Pulmonary artery endothelial cell (primary cell): ENCODE data around the gene ARL6. TPM values are rescaled to one million over a fixed set of nuclear protein-coding genes. Genes with fewer than 3 reads are reported as not detected.

ENCODE experiments used
- DNase-seq: peaks from one replicate; pipeline ENCODE4 v3.0.0-alpha.2; 2011; ENCODE audit warnings: low read depth, low spot score
- total RNA-seq: library from RNA; depleted of rRNA; stranded (reverse); fragments of >200 nt; gene quantifications from 2 replicates; pipeline ENCODE4 v1.2.3, GENCODE V29; 2014

ARL6 gene, protein sequence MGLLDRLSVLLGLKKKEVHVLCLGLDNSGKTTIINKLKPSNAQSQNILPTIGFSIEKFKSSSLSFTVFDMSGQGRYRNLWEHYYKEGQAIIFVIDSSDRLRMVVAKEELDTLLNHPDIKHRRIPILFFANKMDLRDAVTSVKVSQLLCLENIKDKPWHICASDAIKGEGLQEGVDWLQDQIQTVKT
- 7.0 and 9.9 TPM in 2 replicates for total RNA-seq

DNA sequence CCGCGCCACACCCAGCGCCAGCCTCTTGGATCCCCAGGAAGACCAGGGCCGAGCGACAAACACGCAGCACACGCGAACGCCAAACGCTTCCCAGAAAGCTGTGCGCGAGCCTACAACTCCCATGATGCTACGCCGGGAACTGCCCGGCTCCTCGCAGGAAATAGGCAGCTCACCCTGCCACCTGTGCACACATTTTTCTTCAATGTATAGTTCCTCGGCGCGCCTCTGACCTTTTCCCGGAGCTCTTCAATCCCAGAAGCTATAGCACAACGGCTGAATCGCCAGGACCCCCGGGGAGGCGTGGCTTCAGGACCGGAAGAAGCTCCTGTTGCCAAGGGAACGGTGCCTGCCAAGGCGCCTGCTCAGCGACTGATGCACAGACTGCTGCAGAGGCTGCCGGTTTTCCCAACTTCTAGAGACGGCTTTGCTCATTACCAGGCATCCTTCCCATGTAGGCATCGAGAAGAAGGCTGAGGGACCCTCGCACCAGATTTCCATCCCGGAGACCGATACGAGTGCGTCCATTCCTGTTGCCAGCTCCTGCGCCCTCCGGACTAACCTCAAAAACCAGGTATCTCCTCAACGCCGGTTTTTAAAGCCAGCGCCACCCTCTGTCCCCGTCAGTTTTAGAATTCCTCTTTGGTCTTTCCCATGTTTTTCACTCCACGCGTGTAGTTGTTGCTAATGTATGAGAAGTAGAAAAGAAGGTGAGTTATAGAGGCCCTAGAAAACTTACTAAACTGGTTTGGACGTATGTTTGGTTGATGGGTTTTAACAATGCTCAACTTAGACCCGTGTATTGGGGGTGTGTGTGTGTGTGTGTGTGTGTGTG lies at the start of gene ARL6:
Gene ARL6, plus strand, starts transcription at position 352 of the 832 bp plus-strand sequence. CDS start 3,350 bp downstream, outside the sequence.
- DNase-seq = peak; percentile 24

DNA sequence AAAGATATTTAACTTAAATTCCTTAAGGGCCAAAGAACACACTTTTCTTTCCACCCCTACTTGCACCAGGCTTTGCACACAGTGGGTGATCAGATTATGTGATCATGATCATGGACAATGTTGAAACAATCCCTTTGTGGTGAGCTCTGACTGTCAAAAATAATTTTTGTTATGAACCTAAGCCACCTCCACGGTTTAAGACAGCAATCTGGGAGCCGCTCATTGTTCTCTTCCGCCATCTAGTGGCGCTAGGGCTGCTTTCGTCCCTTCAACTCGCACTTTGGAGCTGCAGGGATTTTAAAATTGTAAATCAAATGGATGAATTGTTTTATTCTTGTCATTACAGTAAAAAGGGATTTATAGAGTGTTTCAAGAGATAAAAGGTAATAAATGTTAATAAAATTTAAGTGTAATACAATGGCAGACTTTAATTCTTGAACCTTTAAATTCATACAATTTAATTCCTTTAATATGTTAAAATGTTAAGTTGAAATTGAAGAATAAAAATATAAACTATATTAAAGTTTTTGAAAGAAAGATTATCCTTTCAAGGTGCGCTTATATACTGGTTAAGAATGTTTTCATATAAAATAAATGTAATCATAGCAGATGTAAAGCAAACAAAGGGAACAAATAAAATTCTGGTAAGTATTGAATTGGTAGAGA lies 45.3 kb upstream of the ARL6 start:
- peak; percentile 13 for DNase-seq

DNA sequence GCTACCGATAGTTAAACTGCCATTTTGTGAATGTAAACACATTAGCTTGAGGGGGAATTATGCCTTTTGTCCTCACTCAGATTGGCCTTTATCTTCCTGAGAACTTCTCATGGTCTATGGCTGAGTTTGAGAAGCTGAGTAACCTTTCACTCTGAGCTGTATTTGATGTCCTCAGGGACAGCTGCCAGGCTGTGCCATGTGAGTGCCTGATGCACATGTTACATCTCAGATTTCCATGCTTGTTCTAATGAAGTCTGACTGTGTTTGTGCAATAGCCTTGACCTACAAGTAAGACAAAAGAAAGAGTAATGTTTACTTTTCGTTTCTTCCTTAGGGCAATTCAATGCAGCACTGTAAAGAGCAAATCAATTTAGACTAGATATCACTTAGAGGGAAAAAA lies 44.1 kb upstream of the ARL6 start:
- no peak for DNase-seq

DNA sequence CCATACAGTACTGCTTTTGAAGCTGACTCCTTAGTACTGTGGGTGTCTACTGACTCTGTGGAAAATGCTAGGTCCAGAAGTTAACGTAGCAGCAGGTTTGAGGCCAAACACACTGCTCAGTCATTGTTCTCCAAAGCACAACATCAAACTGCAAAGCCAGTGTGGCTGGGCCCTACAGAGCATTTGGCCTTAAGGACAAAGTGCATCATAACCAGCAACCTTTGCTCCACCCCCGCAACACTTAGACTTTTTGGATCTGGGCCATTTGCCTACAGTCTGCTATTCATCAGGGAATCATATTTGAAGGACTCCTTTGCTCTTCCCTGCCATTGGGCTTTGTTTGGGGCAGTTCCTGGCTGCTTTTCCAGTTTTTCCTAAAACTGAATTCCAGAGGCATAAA lies 43.1 kb upstream of the ARL6 start:
- no peak for DNase-seq

- no peak for DNase-seq
These were observed 27.6 kb upstream of the ARL6 start for GRCh38 chr3:97736928-97737327.

DNA sequence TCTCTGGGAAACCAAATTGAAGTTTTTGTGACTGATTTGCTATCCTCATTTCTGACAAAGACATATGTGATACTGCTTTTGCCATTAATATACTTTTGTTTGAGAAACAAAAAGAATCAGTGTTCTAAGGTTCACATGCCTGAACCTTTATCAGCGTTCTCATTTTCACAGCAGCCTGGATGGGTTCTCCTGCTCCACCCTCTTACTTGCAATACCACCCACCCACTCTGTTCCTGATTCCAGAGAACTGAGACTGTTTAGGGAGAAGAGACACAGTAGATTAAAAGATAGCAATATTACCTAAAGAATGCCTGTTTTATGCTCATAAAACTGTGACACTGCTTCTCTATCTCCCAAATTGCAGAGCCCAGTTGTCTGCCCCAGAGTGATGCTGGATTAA lies 25.8 kb upstream of the ARL6 start:
- no peak for DNase-seq

DNA sequence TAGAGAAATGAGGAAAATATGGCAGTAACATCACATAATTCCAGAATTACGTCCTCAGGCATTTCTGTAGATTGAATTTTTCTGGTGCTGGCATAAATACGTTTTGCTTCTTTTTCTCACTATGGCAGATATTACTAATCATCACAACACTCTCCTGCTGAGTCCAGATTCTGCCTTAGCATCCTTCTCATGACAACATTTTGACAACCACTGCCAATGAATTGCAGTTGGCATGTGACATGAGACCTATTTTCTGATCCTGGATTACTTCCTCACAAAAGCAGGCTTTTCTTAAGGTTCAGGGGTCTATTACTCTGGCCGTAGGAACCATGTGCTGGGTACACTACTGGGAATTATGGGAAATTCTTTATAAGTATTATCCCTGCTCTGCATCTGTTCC lies 22.5 kb upstream of the ARL6 start:
- no peak for DNase-seq

- DNase-seq = no peak
These were observed 20.3 kb upstream of the ARL6 start for GRCh38 chr3:97744289-97744688.

- DNase-seq = no peak
These were observed 762 bp upstream of the ARL6 start for GRCh38 chr3:97763586-97764406.

DNA sequence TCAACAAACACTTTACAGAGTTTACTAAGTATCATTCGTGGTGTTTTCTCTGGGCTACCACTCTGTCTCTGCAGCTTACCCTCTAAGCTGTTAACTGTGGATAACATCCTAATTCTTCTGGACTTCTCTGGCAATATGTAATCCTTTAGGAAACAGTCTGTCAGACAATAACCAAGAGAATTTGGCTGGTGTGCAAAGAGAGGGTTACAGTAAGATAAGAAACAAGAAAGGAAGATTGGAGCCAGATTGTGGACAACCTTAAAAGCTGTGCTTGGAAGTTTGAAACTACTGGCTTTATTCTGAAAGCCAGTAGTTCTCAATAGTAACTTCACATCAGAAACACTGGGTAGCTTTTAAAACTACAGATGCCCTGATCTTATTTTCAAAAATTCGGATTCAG lies 778 bp downstream of the ARL6 start:
- DNase-seq = no peak

DNA sequence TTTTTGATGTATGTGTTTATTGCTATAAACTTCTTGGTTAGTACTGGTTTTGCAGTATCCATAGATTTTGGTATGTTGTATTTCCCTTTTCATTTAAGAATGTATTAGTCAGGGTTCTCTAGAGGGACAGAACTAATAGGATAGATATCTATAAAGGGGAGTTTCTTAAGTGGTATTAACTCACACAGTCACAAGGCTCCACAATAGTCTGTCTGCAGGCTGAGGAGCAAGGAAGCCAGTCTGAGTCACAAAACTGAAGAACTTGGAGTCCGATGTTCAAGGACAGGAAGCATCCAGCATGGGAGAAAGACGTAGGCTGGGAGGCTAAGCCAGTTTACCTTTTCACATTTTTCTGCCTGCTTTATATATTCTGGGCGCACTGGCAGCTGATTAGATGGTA lies 8.4 kb downstream of the ARL6 start:
- no peak for DNase-seq

- no peak for DNase-seq
These were observed 13.6 kb downstream of the ARL6 start for GRCh38 chr3:97778152-97778551.

DNA sequence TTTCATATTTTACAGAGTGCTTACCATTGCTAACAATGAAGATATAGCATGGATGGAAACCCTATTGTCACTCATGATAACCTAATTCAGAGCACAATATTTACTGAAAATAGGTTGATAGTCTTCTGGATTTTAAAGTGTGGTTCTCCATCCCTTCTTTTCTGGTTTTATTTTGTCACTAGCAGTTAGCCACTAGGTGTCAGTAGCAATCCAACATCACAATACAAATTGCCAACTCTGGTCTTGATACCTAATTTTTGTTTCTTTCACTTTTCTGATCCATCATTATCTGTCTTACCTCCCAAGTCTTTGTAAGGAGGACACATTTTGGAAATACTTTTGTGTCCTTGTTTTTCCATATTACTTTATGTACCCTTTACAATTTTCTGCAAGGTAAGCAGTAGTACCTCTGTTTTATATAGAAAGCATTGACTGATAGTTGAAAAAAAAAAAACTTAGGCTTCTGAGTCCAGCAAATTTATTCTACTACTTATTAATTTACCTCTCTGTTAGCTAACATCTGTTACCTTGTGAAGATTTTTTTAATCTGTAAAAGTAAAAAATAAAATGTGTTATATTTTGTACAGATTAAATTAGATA lies 29.0 kb downstream of the ARL6 start:
- DNase-seq = no peak

- no peak for DNase-seq
These were observed 31.4 kb downstream of the ARL6 start for GRCh38 chr3:97795951-97796350.

GRCh38 chr3:97804471-97804870 lies 39.9 kb downstream of the ARL6 start:
- no peak for DNase-seq

DNA sequence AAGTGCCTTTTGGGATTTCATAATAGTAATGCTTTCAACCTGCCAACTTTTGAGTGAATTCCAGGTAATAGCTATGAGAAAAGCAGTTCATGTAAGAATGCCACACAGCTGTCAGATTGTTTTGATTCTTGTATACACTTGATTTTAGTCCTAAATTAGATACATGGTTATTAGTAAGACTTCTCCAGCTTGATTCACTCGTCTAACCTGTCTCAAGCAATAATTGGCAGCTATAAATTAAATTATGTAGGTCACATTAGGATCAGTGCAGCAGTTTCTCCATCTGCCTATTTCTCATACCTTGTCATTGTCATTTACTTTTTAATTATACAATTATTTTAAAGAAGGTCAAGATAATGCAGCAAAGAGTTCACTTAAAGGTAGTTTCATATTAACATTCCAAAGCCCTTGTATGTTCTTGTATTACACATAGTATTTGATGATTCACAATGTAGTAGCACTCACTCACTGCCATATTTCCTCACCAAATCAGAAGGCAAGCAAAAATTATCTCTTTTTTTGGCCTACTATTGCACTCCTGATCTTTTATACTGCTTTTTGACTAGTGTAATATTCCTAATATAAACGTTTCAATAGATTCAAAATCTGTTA lies 46.3 kb downstream of the ARL6 start:
- DNase-seq = no peak

DNA sequence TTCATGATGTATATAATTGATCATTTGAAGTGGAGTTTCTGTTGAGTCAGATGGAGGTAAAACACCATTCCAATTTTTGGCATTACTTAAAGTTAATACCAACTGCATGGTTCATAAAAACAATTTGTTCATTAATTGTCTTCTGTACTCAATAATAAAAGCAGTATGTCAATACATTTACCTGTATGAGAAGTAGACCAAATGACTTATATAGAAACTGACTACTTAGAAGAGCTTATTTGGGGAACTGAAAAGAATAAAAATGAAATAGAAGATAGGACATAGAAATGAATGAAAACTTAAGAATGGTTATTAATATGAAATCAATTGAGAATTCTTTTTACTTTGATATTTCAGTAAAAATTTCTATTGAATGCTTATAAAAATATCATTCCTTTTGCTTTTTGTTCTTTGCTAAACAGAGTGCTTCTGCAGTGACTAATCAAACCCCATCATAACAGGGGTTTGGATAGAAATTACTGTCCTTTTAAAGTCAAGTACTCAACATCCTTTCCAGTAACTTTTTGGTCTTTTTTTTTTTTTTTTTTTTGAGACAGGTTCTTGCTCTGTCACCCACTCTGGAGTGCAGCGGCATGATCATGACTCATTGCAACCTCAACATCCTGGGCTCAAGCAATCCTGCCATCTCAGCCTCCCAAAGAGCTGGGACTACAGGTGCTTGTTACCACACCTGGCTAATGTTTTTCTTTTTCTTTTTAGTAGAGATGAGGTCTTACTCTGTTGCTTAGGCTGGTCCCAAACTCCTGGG lies 50.8 kb downstream of the ARL6 start:
- DNase-seq = no peak

GRCh38 chr3:97816811-97817210 lies 52.3 kb downstream of the ARL6 start:
- no peak for DNase-seq

GRCh38 chr3:97817965-97818364 lies 53.4 kb downstream of the ARL6 start:
- DNase-seq = no peak

- no peak for DNase-seq
These were observed 56.2 kb downstream of the ARL6 start for GRCh38 chr3:97820780-97821179.
